G401 (cell line): ENCODE results near the gene ZFR. TPM values are rescaled to one million over a fixed set of nuclear protein-coding genes. Genes with fewer than 3 reads are reported as not detected.
"Not testable (repeated sequence)": the region's sequence is repeated elsewhere in the genome, so short reads cannot be mapped to it uniquely, and the experiment has no call there.

ENCODE experiments used
- DNase-seq: peaks from one replicate; pipeline ENCODE4 v3.0.0-alpha.2; 2015; ENCODE audit warnings: low spot score
- in situ Hi-C: cut with HindIII; loops from 2 replicates; pipeline ENCODE4 v1.10.0; 2016; ENCODE audit warnings: low sequenced_read_pairs, mixed read lengths
- total RNA-seq: library from RNA; depleted of rRNA; stranded (reverse); fragments of >200 nt; shearing (Covaris generic); gene quantifications from 2 replicates; pipeline ENCODE4 v1.2.3, GENCODE V29; 2014

ZFR gene
- total RNA-seq, 1 experiment from 2014 or later: 93.9 TPM

DNA sequence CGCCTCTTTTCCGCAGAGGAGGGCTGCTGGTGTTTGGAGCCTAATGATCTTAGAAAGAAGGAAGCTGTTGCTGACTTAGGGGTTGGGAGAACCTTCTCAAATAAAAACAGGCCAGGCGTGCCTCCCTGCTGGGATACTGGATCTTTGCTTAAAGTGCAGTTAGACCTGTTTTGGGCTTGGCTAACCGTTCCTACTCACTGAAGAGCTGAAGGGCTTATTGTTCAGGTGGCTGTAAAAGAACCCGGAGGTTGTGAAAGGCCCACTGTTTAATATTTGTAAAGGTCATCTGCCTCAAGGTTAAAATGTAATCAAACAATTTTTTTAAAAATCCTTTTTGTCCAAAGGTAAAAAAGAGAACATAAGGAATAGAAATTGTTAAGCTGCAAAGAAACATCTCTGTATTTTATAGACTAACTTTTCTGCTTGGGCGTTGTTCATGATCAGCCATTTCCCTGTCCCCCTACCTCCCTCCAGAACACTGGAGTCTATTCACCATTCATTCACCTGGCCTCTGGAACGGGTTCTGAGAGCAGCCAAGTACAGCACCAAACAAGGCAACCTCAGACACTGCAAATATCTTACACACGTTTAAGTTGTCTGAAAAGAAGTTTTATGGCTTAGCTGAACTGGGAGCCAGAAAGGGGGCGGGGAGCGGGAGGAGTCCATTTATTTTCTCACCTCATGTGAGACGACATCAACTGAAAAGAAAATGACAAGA lies 113.2 kb downstream of the ZFR start:
- in situ Hi-C loops: no loop called here

GRCh38 chr5:32330126-32330971 lies 114.2 kb downstream of the ZFR start:
- in situ Hi-C loops: no loop called here
- peak; percentile 26 for DNase-seq

More for the DNA sequence above, 113.2 kb downstream of the ZFR start:
- no peak for DNase-seq

- peak; percentile 87 for DNase-seq
- in situ Hi-C loops: no loop called here
Observed at GRCh38 chr5:32329395-32329834, 115.1 kb downstream of the ZFR start.

GRCh38 chr5:32326216-32326772 lies 118.2 kb downstream of the ZFR start:
- in situ Hi-C loops: no loop called here
- DNase-seq: no peak

DNA sequence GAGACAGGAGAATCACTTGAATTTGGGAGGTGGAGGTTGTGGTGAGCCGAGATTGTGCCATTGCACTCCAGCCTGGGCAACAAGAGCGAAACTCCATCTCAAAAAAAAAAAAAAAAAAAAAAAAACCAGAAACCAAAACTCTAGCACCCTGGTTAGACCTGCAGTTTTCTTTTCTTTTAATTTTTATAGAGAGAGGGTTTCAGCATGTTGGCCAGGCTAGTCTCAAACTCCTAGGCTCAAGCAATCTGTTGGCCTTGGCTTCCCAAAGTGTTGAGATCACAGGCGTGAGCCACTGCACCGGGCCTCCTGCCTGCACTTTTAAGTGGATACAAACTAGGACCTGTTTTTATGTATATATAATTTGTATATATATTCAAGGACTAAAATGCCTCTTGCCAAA lies 118.9 kb downstream of the ZFR start:
- no peak for DNase-seq
- in situ Hi-C loops: no loop called here

GRCh38 chr5:32325062-32325461 lies 119.5 kb downstream of the ZFR start:
- DNase-seq: no peak
- in situ Hi-C loops: no loop called here

- in situ Hi-C loops: no loop called here
Observed at GRCh38 chr5:32323741-32324140, 120.8 kb downstream of the ZFR start.

DNA sequence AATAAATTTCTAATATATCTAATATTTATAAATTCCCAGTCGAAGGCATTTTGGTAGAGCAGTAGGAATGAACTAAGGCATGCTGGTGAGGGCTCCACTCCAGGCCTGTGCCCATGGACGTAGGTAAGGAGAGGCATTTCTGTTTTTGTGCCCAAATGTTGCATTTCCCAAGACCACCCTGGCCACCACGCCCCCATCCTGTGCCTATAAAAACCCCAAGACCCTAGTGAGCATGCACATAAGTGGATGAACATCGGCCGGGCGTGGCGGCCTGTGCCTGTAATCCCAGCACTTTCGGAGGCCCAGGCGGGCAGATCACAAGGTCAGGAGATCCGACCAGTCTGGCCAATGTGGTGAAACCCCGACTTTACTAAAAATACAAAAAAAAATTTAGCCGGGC lies 121.7 kb downstream of the ZFR start:
- in situ Hi-C loops: no loop called here
- DNase-seq: no peak

More at GRCh38 chr5:32323741-32324140, 120.8 kb downstream of the ZFR start:
- DNase-seq: no peak

- DNase-seq, in situ Hi-C loops: not testable (repeated sequence)
Observed at GRCh38 chr5:32321787-32322186, 122.8 kb downstream of the ZFR start.

DNA sequence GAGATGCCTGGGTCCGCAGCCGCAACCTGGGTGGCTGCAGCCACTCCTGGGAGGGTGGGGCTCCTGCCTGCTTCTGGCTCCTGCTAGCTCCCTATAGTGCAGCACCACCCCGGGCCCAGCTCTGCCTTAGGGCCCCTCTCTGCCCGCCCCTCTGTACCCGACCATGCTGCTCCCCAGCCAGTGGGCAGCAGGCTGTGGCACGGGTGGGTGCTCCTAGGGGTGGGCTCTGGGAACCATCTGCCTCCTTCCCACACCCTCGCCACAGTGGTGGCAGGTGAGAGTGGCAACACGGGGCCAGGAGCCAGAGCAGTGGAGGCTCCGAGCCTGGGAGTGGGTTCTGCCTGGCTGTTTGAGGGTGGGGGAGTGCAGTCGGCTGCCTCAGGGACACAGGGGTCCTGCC lies 124.0 kb downstream of the ZFR start:
- no peak for DNase-seq
- in situ Hi-C loops: no loop called here

GRCh38 chr5:32319926-32320543 lies 124.5 kb downstream of the ZFR start:
- no peak for DNase-seq
- in situ Hi-C loops: no loop called here

DNA sequence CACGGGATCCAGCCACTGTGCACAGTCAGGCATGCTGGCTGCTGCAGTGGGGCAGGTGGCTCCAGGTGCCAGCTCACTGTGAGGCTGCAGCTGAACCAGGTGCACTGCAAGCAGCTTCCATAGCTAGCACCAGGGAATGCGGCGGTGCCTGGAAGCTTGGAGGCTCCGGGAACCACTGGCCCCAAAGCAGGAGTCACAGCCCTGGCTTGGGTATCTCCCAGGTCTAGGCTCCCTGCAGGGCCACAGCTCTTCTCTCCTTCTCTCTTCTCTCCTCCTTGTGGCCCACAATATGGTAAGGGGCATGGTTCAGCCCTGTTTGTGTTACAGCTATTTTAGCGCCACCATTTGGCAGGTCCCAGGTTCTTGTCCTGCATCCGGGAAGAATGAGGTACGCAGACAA lies 125.1 kb downstream of the ZFR start:
- in situ Hi-C loops: no loop called here
- DNase-seq: no peak

DNA sequence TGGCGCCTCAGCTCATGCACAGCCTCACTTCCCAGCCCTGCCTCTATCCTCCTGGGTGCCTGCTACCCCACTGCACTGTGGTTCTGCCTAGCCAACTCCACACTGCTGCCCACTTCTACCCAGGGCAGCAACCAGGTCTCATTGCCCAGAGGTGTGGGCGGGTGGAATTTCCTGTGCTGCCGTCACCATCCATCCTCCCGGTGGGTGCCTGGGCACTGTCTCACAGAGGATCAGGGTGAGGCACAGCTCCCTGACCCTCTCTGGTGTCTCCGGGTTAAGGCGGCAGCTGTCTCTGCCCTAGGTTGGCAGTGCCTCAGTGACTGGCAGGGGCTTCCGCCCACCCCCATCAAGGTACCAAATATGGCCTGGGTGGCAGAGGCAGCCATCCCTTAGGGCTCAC lies 127.5 kb downstream of the ZFR start:
- DNase-seq: no peak
- in situ Hi-C loops: no loop called here

DNA sequence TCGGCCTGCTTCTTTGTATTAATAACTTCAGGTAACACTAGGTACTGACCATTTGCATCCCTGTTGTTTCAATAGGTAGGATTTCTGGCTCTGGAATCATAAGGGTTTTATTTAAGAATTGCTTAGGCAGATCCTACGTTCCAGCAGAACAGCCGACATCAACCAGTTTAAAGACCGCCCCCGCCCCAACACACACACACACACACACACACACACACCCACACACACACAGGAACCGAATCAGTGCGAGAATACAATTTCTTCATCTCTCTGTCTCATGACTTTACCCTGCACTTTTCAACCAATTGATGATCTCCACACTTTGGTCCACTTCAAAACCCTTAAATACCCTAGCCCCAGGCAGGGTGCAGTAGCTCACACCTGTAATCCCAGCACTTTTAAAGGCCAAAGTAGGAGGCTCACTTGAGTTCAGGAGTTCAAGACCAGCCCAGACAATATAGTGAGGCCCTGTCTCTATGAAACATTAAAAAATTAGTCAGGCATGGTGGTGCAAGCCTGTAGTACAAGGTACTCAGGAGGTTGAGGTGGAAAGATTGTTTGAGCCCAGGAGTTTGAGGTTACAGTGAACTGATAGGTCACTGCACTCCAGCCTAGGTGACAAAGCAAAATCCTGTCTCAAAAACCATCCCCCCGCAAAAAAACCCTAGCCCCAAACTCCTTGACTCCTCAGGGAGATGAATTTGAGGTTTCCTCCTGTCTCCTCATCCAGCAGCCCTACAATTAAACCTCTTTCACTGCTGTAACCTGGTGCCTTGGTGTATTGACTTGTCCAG lies 129.1 kb downstream of the ZFR start:
- no peak for DNase-seq
- in situ Hi-C loops: no loop called here

DNA sequence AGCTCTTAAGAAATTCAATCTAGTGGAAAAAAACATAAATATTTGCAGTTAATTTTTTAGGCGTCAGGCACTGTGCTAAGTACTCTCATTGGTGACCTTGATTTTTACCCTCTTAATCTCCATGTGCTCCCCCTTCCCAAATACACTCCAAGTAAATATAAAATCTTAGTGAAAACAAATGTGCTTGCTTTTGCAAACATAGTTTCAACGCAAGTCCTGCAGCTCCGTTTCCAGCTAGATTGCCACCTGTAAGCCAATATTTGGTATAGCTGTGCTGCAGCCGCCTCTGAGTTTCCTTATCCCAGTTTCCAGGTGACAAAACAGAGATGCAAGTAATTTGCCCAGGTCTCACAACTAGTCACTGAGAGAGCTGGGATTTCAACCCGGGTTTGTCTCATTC lies 129.9 kb downstream of the ZFR start:
- DNase-seq: no peak
- in situ Hi-C loops: no loop called here

GRCh38 chr5:32314152-32314488 lies 130.4 kb downstream of the ZFR start:
- in situ Hi-C loops, DNase-seq: not testable (repeated sequence)

DNA sequence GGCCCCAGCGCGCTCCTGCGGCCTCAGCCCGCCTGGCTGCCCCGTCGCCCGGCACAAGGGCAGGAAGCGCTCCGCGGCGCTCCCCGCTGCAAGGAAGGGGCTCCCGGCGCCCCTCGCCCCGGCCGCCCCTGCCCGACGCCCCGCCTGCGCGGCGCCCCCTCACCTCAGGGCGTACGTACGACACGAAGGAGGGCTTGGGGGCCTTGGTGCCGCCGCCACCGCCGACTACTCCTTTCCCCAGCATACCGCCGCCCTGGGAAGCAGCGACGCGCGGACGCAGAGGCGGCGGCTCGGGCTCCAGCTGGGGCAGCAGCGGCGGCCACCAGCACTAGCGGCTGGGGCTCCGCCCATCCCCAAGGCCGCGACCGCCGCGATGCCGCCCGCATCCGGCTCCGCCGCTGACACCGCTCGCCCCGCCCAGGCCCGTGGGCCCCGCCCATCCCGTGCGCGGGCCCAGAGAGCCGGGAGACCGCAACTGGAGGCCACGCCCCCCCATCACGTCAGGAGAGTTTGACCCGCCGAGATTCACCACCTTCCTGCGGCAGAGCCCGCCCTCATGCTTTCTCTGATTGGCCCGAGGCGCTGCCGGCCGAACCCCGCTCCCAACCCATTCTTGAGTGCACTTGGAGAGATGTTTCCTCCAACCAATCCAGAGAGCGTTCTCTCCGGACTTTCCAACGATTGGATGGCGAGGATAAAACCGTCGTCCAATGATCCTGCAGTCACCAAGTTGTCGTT lies 131.8 kb downstream of the ZFR start, which contains the start of gene MTMR12:
MTMR12 (minus strand) TSS at position 345 of the 738 bp plus-strand sequence; CDS start at position 244, 101 bp downstream.
- DNase-seq: peak; percentile 100
- in situ Hi-C loops: no loop called here

DNA sequence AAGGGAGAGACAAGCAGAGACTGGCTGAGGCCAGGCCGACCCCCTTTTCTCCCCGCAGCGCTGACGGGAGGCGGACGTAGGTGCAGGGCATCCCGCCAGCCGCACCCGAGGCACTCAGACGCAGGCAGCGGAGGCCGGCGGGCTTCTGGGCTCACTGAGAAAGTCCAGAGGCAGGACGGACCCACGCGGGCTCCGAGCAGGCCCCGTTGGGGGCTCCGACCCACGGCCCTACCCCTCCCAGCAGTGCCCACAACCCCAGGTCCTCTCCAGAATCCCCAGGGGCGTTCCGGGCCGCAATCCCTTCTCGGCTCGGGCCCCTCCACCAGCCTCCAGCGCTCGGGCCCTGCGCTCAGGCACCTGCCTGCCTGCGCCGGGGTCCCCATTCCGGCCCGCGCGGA lies 132.3 kb downstream of the ZFR start:
- in situ Hi-C loops: no loop called here
- peak; percentile 38 for DNase-seq
